ENCODE data around the gene AGRN.

AGRN gene

GRCh38 chr1:1043921-1044320, 24.0 kb downstream of the AGRN start:
- TF ChIP-seq MAX (IDR thresholded peaks at IDR 0.05) (no peak), CREB1 (IDR thresholded peaks at IDR 0.05; ENCODE audit: low read depth) (no peak), EP300 (IDR thresholded peaks at IDR 0.05; ENCODE audit: borderline replicate concordance) (no peak), NFIC (IDR thresholded peaks at IDR 0.05) (no peak), TCF12 (IDR thresholded peaks at IDR 0.05; ENCODE audit: low read depth) (no peak), EGR1 (IDR thresholded peaks at IDR 0.05) (no peak), CEBPB (IDR thresholded peaks at IDR 0.05) (no peak)

GRCh38 chr1:1044455-1045078, 24.6 kb downstream of the AGRN start:
- TF ChIP-seq ZBTB7A (IDR thresholded peaks at IDR 0.05; ENCODE audit: low read depth): no peak
- TF ChIP-seq CREB1 (IDR thresholded peaks at IDR 0.05; ENCODE audit: low read depth): no peak
- TF ChIP-seq CEBPB (IDR thresholded peaks at IDR 0.05): no peak
- TF ChIP-seq REST (IDR thresholded peaks at IDR 0.05; ENCODE audit: low read depth): no peak
- no peak for TF ChIP-seq MAX (IDR thresholded peaks at IDR 0.05)
- TF ChIP-seq FOXM1 (IDR thresholded peaks at IDR 0.05; ENCODE audit: borderline replicate concordance, low read depth): no peak
- no peak for TF ChIP-seq TEAD4 (IDR thresholded peaks at IDR 0.05)
- TF ChIP-seq USF1 (IDR thresholded peaks at IDR 0.05): no peak

- no peak for TF ChIP-seq TAF1 (IDR thresholded peaks at IDR 0.05; ENCODE audit: low read depth)
- no peak for TF ChIP-seq RAD21 (IDR thresholded peaks at IDR 0.05; ENCODE audit: low read depth)
- no peak for TF ChIP-seq CEBPB (IDR thresholded peaks at IDR 0.05)
- TF ChIP-seq NFIC (IDR thresholded peaks at IDR 0.05): no peak
- TF ChIP-seq EP300 (IDR thresholded peaks at IDR 0.05; ENCODE audit: borderline replicate concordance): no peak
Observed at GRCh38 chr1:1045129-1045528, 25.2 kb downstream of the AGRN start.

- TF ChIP-seq TAF1 (IDR thresholded peaks at IDR 0.05; ENCODE audit: low read depth): no peak
- TF ChIP-seq CREB1 (IDR thresholded peaks at IDR 0.05; ENCODE audit: low read depth): no peak
- no peak for TF ChIP-seq TCF12 (IDR thresholded peaks at IDR 0.05; ENCODE audit: low read depth)
- no peak for TF ChIP-seq EGR1 (IDR thresholded peaks at IDR 0.05)
- no peak for TF ChIP-seq YY1 (IDR thresholded peaks at IDR 0.05; ENCODE audit: low read depth)
- no peak for TF ChIP-seq USF1 (IDR thresholded peaks at IDR 0.05)
- no peak for TF ChIP-seq RAD21 (IDR thresholded peaks at IDR 0.05; ENCODE audit: low read depth)
- TF ChIP-seq CEBPB (IDR thresholded peaks at IDR 0.05): no peak
- TF ChIP-seq REST (IDR thresholded peaks at IDR 0.05; ENCODE audit: low read depth): no peak
- no peak for TF ChIP-seq ZBTB7A (IDR thresholded peaks at IDR 0.05; ENCODE audit: low read depth)
- TF ChIP-seq NFIC (IDR thresholded peaks at IDR 0.05): no peak
- TF ChIP-seq FOXM1 (IDR thresholded peaks at IDR 0.05; ENCODE audit: borderline replicate concordance, low read depth): no peak
- no peak for TF ChIP-seq MAX (IDR thresholded peaks at IDR 0.05)
- TF ChIP-seq TEAD4 (IDR thresholded peaks at IDR 0.05): no peak
- no peak for TF ChIP-seq EP300 (IDR thresholded peaks at IDR 0.05; ENCODE audit: borderline replicate concordance)
Observed at GRCh38 chr1:1046243-1046642, 26.3 kb downstream of the AGRN start.

GRCh38 chr1:1046767-1047166, 26.8 kb downstream of the AGRN start:
- TF ChIP-seq TEAD4 (IDR thresholded peaks at IDR 0.05) (no peak), RAD21 (IDR thresholded peaks at IDR 0.05; ENCODE audit: low read depth) (no peak), NFIC (IDR thresholded peaks at IDR 0.05) (no peak), EP300 (IDR thresholded peaks at IDR 0.05; ENCODE audit: borderline replicate concordance) (no peak), CEBPB (IDR thresholded peaks at IDR 0.05) (no peak), EGR1 (IDR thresholded peaks at IDR 0.05) (no peak), CREB1 (IDR thresholded peaks at IDR 0.05; ENCODE audit: low read depth) (no peak), USF1 (IDR thresholded peaks at IDR 0.05) (no peak), REST (IDR thresholded peaks at IDR 0.05; ENCODE audit: low read depth) (no peak), FOXM1 (IDR thresholded peaks at IDR 0.05; ENCODE audit: borderline replicate concordance, low read depth) (no peak), ZBTB7A (IDR thresholded peaks at IDR 0.05; ENCODE audit: low read depth) (no peak), MAX (IDR thresholded peaks at IDR 0.05) (no peak), TCF12 (IDR thresholded peaks at IDR 0.05; ENCODE audit: low read depth) (no peak), YY1 (IDR thresholded peaks at IDR 0.05; ENCODE audit: low read depth) (no peak), TAF1 (IDR thresholded peaks at IDR 0.05; ENCODE audit: low read depth) (no peak)
